ENCODE data around the gene GPX1. TPM values are rescaled to one million over a fixed set of nuclear protein-coding genes. Genes with fewer than 3 reads are reported as not detected.
"Not testable (repeated sequence)": the region's sequence is repeated elsewhere in the genome, so short reads cannot be mapped to it uniquely, and the experiment has no call there.

Gene GPX1
- total RNA-seq, 1 donor from 2014 or later, result 115 TPM

- intact Hi-C loops (cut with micrococcal nuclease), result loop anchor here (10.0 kb wide), 1 partner anchor 112 kb away; no protein-coding TSS in a partner anchor
- peaks cover 5% of the 10 kb centered on the region for H3K4me1 ChIP-seq
- H3K4me3 ChIP-seq, result no peak overlapping the region
- peaks cover 93% of the 10 kb centered on the region for H3K36me3 ChIP-seq
- H3K9me3 ChIP-seq (replicated peaks), result no peaks in the 10 kb centered on the region
- H3K27me3 ChIP-seq (ENCODE audit: low read depth), result no peaks in the 10 kb centered on the region
- no peak for DNase-seq
- no peak for TF ChIP-seq CTCF (IDR thresholded peaks at IDR 0.05; ENCODE audit: borderline replicate concordance)
- H3K27ac ChIP-seq (replicated peaks), result no peak overlapping the region
Measured at GRCh38 chr3:49333091-49333490, 25.1 kb downstream of the GPX1 start.

- TF ChIP-seq CTCF (IDR thresholded peaks at IDR 0.05; ENCODE audit: borderline replicate concordance), result no peak
- Histone ChIP-seq H3K4me3 (no peak overlapping the region), H3K9me3 (replicated peaks) (no peaks in the 10 kb centered on the region), H3K4me1 (peaks cover 1% of the 10 kb centered on the region), H3K27me3 (ENCODE audit: low read depth) (no peaks in the 10 kb centered on the region), H3K27ac (replicated peaks) (no peak overlapping the region), H3K36me3 (peaks cover 98% of the 10 kb centered on the region)
- no peak for DNase-seq
- intact Hi-C loops (cut with micrococcal nuclease), result no loop called here
Measured at GRCh38 chr3:49329186-49329585, 29.0 kb downstream of the GPX1 start.

GRCh38 chr3:49328350-49328749 is 29.8 kb downstream of the GPX1 start:
- H3K9me3 ChIP-seq (replicated peaks); H3K27ac ChIP-seq (replicated peaks); intact Hi-C loops (cut with micrococcal nuclease); H3K4me1 ChIP-seq; DNase-seq; H3K4me3 ChIP-seq; H3K27me3 ChIP-seq (ENCODE audit: low read depth): not testable (repeated sequence)
- H3K36me3 ChIP-seq, result peaks cover 98% of the 10 kb centered on the region

GRCh38 chr3:49327485-49327884 is 30.7 kb downstream of the GPX1 start:
- no peaks in the 10 kb centered on the region for H3K27me3 ChIP-seq (ENCODE audit: low read depth)
- peaks cover 98% of the 10 kb centered on the region for H3K36me3 ChIP-seq
- no peak for TF ChIP-seq CTCF (IDR thresholded peaks at IDR 0.05; ENCODE audit: borderline replicate concordance)
- H3K27ac ChIP-seq (replicated peaks), result no peak overlapping the region
- intact Hi-C loops (cut with micrococcal nuclease), result no loop called here
- no peak for DNase-seq
- H3K9me3 ChIP-seq (replicated peaks), result no peaks in the 10 kb centered on the region
- no peaks in the 10 kb centered on the region for H3K4me1 ChIP-seq
- no peak overlapping the region for H3K4me3 ChIP-seq

GRCh38 chr3:49324768-49325167 is 33.4 kb downstream of the GPX1 start:
- Histone ChIP-seq H3K4me1 (no peaks in the 10 kb centered on the region), H3K27me3 (ENCODE audit: low read depth) (no peaks in the 10 kb centered on the region), H3K4me3 (no peak overlapping the region), H3K9me3 (replicated peaks) (no peaks in the 10 kb centered on the region), H3K27ac (replicated peaks) (no peak overlapping the region), H3K36me3 (peaks cover 99% of the 10 kb centered on the region)
- no peak for DNase-seq
- no peak for TF ChIP-seq CTCF (IDR thresholded peaks at IDR 0.05; ENCODE audit: borderline replicate concordance)
- intact Hi-C loops (cut with micrococcal nuclease), result no loop called here

GRCh38 chr3:49316696-49317457 is 41.3 kb downstream of the GPX1 start:
- no peak for TF ChIP-seq CTCF (IDR thresholded peaks at IDR 0.05; ENCODE audit: borderline replicate concordance)
- H3K36me3 ChIP-seq, result peaks cover 79% of the 10 kb centered on the region
- H3K27ac ChIP-seq (replicated peaks), result no peak overlapping the region
- no peaks in the 10 kb centered on the region for H3K9me3 ChIP-seq (replicated peaks)
- peak; percentile 21 for DNase-seq
- peaks cover 8% of the 10 kb centered on the region for H3K4me1 ChIP-seq
- no peak overlapping the region for H3K4me3 ChIP-seq
- no peaks in the 10 kb centered on the region for H3K27me3 ChIP-seq (ENCODE audit: low read depth)
- intact Hi-C loops (cut with micrococcal nuclease), result no loop called here

Measured in left ventricle myocardium inferior (tissue), 1 donor.